ENCODE results near the gene NEUROD1.

NEUROD1 gene

GRCh38 chr2:181698223-181698622 is 17.9 kb upstream of the NEUROD1 start:
- TF ChIP-seq CTCF (IDR thresholded peaks at IDR 0.05; ENCODE audit: control extremely low read depth, extremely low read depth, low read depth, missing control alignments), result no peak
- POLR2A ChIA-PET, result no interaction called here
- no peak for DNase-seq (ENCODE audit: extremely low spot score)
- CTCF ChIA-PET, result interaction anchor here (1.3 to 2.1 kb wide), 2 partner anchors 15 to 17 kb away, joined by 3 to 5 read pairs; no protein-coding TSS in a partner anchor

DNA sequence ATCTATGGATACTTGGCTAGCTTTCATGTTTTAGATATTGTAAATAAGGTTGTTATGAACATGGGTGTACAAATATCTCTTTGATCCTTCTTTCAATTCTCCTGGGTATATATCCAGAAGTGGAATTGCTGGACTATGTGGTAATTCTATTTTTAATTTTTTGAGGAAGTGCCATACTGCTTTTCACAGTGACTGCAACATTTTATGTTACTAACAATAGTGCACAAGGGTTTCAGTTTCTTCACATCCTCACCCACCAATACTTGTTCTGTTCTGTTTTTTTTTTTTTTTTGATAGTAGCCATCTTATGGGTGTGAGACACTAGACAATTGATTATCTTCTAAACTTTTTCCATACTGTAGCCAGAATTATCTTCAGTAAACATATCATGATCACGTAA is 17.3 kb upstream of the NEUROD1 start:
- no peak for TF ChIP-seq CTCF (IDR thresholded peaks at IDR 0.05; ENCODE audit: control extremely low read depth, extremely low read depth, low read depth, missing control alignments)
- ChIA-PET POLR2A (no interaction called here), CTCF (interaction anchor here (0.8 to 2.1 kb wide), 4 partner anchors 16 to 593 kb away, joined by 3 to 5 read pairs (median 3); no protein-coding TSS in a partner anchor)
- DNase-seq (ENCODE audit: extremely low spot score), result no peak

GRCh38 chr2:181697126-181697525 is 16.8 kb upstream of the NEUROD1 start:
- ChIA-PET CTCF (interaction anchor here (0.8 to 2.1 kb wide), 4 partner anchors 16 to 592 kb away, joined by 3 to 5 read pairs (median 3); no protein-coding TSS in a partner anchor), POLR2A (no interaction called here)
- no peak for TF ChIP-seq CTCF (IDR thresholded peaks at IDR 0.05; ENCODE audit: control extremely low read depth, extremely low read depth, low read depth, missing control alignments)
- DNase-seq (ENCODE audit: extremely low spot score), result no peak

- ChIA-PET POLR2A (no interaction called here), CTCF (interaction anchor here (1.3 to 2.2 kb wide), 2 partner anchors 9 to 21 kb away, joined by 6 to 8 read pairs; no protein-coding TSS in a partner anchor)
- TF ChIP-seq CTCF (IDR thresholded peaks at IDR 0.05; ENCODE audit: control extremely low read depth, extremely low read depth, low read depth, missing control alignments), result no peak
- DNase-seq (ENCODE audit: extremely low spot score), result no peak
Observed at GRCh38 chr2:181694271-181694670, 14.0 kb upstream of the NEUROD1 start.

DNA sequence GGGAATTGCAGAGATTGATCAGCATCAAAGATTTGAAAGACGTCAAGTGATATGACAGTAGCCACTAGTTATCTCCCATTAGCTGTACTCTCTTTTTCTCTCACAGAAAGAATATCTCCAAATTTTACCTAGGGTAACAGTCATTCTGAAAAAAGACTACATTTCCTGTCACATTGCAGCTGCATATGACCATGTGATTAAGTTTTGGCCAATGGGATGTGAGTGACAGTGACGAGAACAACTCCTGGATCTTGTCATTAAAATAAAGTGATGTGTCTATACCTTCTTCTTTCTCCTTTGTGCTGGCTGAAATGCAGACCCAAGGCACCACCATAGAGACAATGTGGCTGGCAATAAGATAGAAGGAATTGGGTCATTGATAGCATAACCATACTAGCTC is 10.5 kb upstream of the NEUROD1 start:
- ChIA-PET POLR2A (no interaction called here), CTCF (no interaction called here)
- no peak for TF ChIP-seq CTCF (IDR thresholded peaks at IDR 0.05; ENCODE audit: control extremely low read depth, extremely low read depth, low read depth, missing control alignments)
- no peak for DNase-seq (ENCODE audit: extremely low spot score)

DNA sequence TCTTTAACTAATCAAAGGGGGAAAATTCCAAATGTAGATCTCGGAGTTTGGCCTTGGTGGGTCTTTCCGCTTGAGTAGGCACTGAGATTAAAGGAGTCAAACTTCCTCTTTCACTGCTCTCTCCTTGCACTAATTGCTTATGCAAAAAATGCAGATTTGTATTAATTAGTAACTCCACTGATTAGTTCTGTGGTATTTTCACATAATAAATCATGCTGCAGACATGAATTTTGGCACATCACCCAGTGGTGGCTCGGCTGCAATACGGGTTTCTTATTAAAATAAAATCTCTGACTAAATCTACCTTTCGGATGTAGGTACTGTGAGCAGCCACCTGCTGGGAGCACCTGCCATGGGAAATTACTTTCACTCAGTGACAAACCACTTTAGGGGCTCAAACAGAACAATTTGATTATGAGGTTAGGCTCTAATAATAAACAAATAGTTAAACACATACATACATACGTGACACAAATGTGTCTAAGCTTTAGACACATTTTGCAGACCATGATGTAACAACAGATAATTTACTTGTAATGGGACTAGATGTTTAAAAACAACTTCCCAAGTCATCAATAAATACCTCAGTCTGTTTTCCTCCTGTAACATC is 6.4 kb upstream of the NEUROD1 start:
- TF ChIP-seq CTCF (IDR thresholded peaks at IDR 0.05; ENCODE audit: control extremely low read depth, extremely low read depth, low read depth, missing control alignments), result no peak
- ChIA-PET CTCF (no interaction called here), POLR2A (no interaction called here)
- no peak for DNase-seq (ENCODE audit: extremely low spot score)

Measured in GM10248 (cell line).